ENCODE data around the gene DUSP22.
"Not testable (repeated sequence)": the region's sequence is repeated elsewhere in the genome, so short reads cannot be mapped to it uniquely, and the experiment has no call there.

DUSP22 gene

DNA sequence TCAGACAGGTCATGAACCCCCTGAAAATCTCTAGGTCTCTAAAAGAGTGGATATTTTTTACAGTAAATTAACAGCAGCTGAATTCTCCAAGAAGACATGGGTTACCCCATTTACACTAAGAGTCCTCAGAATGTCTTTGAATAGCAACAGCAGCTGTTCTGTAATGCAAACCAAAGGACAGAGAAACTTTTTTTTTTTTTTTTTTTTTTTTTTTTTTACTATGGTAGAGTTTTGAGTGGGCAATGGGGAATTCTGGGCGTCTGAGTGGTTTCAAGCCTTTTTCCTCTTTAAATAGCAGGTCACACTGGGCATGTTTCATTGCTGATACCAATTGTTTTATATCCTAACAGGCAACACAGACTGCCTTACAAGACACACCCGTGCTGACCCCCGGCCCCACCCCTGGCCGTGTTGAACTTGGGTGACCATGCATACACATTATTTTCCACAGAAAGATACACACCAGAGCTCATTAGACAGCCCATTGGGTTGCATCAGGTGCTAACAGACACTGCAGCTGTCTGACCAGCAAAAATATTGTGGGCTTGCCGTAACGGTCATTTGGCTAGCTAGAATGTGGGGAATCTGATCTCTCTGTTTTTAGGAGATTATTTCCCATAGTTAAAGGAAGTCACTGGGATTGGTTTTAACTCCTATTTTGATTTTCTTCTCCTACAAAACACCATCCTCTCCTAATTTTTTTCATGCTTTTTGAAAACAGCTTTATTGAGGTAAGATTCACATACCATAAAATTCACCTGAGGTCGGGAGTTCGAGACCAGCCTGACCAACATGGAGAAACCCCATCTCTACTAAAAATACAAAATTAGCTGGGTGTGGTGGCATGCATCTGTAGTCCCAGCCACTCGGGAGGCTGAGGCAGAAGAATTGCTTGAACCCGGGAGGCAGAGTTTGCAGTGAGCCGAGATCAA lies 72.6 kb downstream of the DUSP22 start:
- no peak for DNase-seq (ENCODE audit: low read depth in 2 of 2)

DNA sequence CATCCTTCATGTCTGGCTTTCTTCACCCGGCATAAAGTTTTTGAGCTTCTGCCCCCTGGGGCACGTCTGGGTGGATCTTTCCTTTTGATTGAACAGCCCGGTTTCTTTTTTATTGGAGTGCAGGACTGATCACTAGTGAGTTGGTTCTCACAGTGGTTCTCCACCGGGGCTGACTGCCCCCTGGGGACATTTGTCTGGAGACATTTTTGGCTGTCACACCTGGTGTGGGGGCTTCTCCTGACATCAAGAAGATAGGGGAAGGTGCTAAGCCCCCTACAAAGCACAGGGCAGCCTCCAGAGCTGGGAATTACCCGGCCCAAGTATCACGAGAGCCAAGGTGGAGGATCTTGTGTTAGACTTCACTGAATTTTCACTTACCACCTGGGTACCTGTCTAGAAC lies 73.5 kb downstream of the DUSP22 start:
- DNase-seq (ENCODE audit: low read depth in 2 of 2), result no peak

GRCh38 chr6:366389-367297 lies 74.4 kb downstream of the DUSP22 start:
- no peak for DNase-seq (ENCODE audit: low read depth in 2 of 2)

DNA sequence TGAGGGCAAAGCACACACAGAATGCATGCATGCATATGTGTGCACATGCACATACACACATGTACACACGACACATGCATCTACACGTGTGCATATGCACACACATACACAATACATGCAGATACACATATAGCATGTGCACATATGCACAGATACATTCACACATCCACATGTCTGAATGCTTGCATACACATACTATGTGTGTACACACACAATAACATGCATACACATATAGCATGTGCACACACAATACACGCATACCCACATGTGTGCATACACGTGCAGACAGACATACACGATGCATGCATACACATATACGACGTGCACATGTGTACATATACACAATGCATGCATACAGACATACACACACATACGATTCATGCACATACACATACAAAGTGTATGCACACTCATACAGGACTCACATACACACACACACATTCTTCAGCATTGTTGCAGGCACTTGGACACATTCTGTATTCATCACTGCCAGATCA lies 75.1 kb downstream of the DUSP22 start:
- no peak for DNase-seq (ENCODE audit: low read depth in 2 of 2)

DNA sequence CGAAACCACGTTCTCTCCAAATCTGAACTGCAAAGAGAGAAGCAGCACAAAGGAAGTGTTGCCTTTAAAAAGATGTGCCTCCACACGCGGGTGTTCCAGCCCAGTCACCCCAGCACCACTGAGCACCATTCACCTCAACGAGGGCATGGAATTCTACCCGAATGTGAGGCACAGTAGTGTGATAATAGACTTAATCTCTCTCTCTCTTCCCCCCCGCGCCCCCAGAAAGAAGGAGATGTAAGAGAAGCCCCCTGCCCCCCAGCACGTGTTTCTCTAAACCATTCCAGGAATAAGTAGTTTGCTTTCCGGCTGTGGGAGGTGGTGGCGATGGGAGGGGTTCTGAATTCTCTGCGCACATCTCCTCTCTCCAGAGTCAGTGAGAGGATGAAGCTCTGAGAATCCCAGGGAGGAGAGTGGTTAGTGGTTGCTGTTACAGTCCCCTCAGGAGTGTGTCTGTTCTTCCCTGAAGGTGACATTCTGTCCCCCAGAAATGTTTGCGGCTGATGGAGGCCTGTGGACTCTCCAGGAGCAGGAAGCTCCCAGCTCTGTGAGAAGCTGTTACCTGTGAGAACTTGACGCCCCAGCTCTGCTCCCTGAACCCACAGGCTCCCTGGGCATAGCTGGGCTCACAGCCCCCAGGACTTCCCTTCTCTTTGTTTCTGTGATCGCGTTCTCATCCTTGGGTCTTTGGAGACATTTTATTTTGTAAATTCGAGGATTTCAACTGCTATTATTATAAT lies 75.8 kb downstream of the DUSP22 start:
- DNase-seq (ENCODE audit: low read depth in 2 of 2), result no peak

GRCh38 chr6:369559-370431 lies 77.5 kb downstream of the DUSP22 start:
- no peak for DNase-seq (ENCODE audit: low read depth in 2 of 2)

- no peak for DNase-seq (ENCODE audit: low read depth in 2 of 2)
These were observed 78.3 kb downstream of the DUSP22 start for GRCh38 chr6:370555-370954.

DNA sequence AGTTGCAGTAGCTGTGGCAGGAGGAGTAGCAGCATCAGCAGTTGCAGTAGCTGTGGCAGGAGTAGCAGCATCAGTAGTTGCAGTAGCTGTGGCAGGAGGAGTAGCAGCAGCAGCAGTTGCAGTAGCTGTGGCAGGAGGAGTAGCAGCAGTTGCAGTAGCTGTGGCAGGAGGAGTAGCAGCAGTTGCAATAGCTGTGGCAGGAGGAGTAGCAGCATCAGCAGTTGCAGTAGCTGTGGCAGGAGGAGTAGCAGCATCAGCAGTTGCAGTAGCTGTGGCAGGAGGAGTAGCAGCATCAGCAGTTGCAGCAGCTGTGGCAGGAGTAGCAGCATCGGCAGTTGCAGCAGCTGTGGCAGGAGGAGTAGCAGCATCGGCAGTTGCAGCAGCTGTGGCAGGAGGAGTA lies 79.6 kb downstream of the DUSP22 start:
- not testable (repeated sequence) for DNase-seq (ENCODE audit: low read depth in 2 of 2)

DNA sequence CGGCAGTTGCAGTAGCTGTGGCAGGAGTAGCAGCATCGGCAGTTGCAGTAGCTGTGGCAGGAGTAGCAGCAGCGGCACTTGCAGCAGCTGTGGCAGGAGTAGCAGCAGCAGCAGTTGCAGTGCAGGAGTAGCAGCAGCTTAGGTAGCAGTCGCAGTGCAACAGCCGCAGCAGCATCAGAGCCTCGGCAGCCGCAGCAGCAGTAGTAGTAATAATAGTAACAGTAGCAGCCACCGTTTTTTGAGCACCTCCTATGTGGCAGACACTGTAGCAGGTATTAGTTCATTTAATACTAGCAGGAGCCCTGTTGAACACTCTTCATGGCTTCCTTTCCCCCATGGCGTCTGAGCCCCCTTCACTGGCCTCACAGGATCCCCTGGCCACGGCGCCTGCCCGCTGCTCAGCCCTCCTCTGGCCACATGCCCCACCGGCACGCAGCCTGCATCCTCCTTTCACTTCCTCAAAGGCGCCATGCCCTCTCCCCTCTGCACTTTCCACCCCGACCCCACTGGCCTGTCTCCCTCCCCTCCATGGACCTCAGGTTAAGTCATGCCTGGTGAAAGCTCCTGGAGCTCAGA lies 80.1 kb downstream of the DUSP22 start:
- DNase-seq (ENCODE audit: low read depth in 2 of 2), result no peak

DNA sequence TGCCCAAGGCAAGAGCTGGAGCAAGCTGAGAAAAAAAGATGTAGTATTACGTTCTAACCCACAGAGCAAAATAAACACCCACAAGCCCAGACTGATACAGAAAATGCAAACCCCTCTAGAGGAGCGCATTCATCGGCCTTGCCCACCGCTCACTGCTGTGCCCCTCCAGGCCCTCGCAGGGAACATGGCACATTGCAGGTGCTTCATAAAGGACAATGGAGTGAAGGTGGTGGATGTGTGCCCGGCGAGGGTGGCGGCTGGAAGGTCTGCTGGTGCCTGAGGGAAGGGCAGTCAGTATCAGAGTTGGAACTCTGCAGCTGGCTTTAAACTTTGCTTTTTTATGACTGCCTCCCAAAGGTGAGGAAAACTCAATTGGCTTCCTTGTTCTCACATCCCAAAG lies 80.7 kb downstream of the DUSP22 start:
- DNase-seq (ENCODE audit: low read depth in 2 of 2), result no peak

- DNase-seq (ENCODE audit: low read depth in 2 of 2), result no peak
These were observed 81.8 kb downstream of the DUSP22 start for GRCh38 chr6:373773-374724.

DNA sequence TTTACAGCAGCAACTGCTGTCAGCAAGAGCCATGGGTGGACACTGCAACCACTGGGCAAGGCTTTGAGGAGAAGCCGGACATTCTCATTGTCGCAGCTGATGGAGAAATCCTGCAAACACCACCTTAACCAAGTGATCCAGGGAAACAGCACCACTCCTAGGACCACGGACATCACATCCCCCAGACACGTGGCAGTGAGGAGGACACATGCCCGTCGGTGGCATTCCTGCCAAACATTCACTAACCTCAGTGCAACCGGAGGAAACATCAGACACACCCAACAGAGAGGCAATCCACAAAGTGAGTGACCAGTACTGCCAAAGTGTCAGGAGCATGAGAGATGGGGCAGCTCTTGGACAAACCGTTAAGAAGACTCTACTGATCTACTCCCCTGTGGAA lies 82.7 kb downstream of the DUSP22 start:
- DNase-seq (ENCODE audit: low read depth in 2 of 2), result no peak

DNA sequence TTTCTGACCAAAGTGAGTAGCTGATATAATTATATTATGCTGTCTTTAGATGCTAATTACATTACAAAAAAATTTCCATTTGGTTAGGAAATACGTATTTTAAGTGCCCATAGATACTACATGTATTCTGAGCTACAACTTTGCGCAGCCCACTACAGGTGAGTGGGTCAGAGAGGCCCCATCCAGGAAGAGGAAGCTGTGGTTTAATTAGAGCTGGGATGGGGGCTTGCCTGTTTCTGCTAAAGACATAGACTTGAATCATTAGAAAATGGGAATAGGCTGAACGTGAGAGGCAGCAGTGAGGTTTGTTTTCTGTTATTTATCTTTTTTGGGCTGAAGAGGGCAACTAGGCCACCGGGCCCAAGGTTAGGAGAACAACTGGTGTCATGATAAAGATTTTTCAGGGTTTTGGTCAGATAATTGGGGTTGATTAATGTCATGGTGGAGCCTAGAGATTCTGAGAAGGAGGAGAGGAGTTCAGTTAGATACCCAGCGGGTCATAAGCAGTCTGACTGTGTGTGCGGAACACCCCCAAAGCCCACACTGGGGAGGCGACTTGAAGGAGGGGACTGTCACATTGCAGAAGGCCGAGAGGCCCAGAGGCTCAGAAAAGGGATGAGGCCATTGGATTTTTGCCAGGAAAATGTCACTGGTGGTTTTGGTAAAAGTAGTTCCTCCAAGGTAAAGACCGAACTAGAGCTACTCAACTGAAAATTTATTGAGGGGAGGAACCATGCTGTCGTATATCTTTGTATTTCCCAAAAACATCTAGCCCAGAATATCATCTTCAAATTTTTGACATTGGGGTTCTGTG lies 84.7 kb downstream of the DUSP22 start:
- DNase-seq (ENCODE audit: low read depth in 2 of 2), result no peak

DNA sequence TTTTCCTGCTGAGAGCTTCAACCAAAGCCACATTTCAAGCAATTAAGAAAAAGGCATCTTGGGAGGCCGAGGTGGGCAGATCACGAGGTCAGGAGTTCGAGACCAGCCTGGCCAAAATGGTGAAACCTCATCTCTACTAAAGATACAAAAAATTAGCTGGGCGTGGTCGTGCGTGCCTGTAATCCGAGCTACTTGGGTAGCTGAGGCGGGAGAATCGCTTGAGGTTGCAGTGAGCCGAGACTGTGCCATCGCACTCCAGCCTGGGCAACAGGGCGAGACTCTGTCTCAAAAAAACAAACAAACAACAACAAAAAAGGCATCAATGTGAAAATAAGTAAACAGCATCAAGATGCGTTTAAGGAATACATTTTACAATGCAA lies 85.3 kb downstream of the DUSP22 start:
- DNase-seq (ENCODE audit: low read depth in 2 of 2), result not testable (repeated sequence)

DNA sequence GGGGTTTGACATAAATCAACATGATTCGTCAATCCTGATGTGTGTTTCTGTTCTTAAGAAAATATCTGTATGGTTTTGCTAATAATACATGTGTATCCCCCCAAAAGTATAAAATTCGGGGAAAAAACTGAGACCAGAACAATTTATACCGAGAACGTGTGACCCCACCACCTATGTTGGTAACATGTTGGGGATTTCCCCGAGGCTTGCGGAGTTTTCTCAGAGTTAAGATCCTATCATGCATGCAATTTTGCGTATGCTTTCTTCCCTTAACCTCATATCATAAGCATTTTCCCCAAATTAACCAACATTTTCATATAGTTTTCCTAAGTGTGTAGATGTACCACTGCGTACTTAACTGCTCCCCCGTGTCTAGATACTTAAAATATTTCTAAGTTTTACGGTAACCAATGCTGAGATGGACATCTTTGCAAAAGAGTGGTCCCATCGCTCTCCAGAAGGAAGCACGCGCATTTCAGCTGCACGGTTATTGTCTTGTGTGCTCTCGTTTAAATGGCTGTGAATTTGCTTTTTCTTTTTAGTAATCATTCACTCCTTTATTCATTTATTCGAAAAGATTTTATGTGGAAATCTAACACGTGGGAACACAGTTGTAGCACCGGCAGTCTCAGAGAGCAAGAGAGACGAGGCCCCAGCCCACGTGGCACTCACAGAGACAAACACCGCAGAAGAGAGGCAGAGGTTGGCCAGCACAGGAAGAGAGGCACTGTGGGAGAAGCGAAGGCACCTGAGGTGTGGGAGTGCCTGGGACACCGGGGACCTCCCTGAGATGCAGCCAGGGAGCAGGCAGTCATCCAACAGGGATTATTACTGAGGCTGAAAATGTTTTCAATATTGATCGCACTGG lies 86.0 kb downstream of the DUSP22 start:
- no peak for DNase-seq (ENCODE audit: low read depth in 2 of 2)

DNA sequence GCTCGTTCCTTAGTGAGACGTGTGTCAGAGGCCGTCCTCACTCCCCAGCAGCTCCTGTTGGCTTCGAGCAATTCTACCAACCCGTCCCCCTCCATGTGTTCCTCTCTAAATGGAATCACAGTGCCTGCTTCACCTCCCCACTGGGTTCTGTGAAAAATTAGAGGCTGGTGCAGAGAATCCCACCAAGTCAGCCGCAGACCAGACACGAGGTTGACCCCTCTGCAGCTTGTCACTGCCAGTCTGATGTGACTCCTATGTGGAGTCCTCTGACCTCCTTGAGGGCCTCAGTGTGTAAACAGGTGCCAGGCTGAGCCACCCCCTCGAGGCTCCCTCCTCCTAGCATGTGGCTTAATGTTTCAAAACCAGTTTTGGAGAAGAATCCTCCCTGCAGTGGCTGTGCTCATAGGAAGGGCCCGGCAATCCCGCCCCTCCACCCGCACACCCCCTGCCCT lies 86.7 kb downstream of the DUSP22 start:
- no peak for DNase-seq (ENCODE audit: low read depth in 2 of 2)

- DNase-seq (ENCODE audit: low read depth in 2 of 2), result no peak
These were observed 87.3 kb downstream of the DUSP22 start for GRCh38 chr6:379410-380181.

Measured in stimulated activated CD8-positive, alpha-beta memory T cell treated with anti-CD3 and anti-CD28 coated beads, Interleukin-2, amount 100 ng/mL, for 1 hour (primary cell).